GM21526 (cell line): ENCODE measurements around the gene RYR2.

Experiments
- ATAC-seq: cut with Tn5 transposase; IDR thresholded peaks from one replicate; pipeline ENCODE4 v1.9.1; 2021; ENCODE audit warnings: moderate library complexity; ENCODE audit not compliant: unreplicated experiment, low FRiP score

RYR2 gene

DNA sequence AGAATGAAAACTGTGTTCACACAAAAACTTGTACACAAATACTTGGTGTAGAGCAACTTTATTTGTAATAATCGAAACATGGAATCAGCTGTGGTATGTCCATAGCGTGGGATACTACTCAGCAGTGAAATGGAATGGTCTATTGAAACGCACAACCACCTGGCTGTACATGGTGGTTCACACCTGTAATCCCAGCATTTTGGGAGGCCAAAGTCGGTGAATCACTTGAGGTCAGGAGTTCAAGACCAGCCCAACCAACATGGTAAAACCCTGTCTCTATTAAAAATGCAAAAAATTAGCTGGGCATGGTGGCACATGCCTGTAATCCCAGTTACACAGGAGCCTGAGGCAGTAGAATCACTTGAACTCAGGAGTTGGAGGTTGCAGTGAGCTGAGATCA is 356.8 kb downstream of the RYR2 start:
- ATAC-seq, result no peak

DNA sequence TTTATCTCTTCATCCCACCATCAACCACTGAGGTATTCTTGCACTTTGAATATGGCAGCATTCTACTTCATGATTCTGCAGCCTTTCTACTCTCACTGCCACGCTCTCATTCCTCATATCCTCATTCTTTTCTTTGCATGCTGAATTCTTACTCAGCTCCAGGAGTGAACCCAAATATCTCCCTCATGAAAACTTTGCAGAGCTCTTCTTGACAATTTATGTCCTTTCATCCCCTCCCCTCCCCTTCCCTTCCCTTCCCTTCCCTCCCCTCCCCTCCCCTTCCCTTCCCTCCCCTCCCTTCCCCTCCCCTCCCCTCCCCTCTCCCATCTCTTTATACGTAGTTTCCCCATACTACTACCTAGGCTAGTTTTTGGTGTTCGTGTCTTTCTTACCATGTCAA is 363.9 kb downstream of the RYR2 start:
- ATAC-seq, result no peak

DNA sequence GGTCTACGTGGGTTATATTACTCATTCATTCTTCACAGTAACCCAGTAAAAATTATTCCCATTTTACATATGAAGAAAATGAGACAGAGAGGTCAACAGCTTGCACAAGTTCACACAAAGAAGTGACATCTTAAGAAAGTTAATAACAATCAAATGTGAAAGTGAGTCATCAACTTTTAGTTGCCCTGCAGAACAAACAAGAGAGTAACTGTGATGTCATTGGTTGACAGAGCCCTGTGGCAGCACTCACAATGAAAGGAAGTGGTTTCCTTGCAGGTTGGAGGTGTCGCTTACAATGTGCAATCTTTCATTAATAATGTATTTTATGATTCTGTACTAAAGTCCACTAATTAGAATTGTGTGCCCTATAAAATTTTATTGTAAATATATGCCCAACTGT is 369.6 kb downstream of the RYR2 start:
- ATAC-seq, result no peak

DNA sequence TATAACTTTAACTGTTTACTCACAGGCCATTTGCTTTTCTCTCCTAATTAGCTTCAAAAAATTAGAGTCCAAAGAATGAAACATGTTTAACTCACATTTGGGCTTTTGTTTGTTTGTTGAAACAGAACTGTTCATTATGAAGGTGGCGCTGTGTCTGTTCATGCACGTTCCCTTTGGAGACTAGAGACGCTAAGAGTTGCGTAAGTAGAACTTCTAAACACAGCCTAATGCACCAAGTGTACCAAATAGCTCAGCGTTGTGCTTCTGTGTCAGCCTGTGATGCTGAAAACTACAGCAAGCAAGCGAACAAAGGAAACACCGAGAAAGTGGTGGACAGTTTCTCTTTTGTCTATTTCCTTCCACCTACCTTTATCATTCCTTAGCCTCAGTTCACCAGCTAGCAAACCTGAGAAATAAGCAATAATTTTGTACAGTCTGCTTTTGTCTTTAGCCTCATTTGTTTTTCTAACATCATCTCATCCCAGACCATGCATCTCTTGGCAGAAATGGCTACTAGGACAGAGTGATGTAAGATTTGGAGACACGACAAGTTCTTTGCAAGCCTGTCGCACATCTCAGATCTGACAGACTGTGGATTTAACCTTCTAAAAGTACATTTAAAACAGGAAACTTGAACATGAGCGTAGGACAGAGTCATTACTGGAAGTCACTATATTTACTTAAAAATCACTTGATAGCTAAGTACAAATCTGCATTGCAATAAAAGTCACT is 375.1 kb downstream of the RYR2 start:
- no peak for ATAC-seq

DNA sequence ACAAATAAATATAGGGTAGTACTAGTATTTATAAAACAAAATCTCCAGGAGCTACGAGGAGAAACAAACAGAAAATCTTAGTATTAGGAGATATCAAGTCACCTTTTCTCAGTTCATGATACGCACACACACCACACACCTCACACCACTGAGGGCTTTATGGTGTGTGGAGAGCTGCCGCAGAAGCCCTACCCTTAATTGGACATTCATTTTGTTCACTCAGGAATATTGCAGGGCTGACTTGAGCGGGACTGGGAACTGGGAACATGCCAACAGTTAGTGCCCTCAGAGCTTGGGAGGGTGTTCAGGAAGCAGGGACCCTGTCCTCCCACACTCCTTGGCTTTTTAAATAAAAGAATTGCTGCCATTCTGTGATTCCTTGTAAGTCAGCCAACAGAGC is 386.8 kb downstream of the RYR2 start:
- ATAC-seq, result no peak

DNA sequence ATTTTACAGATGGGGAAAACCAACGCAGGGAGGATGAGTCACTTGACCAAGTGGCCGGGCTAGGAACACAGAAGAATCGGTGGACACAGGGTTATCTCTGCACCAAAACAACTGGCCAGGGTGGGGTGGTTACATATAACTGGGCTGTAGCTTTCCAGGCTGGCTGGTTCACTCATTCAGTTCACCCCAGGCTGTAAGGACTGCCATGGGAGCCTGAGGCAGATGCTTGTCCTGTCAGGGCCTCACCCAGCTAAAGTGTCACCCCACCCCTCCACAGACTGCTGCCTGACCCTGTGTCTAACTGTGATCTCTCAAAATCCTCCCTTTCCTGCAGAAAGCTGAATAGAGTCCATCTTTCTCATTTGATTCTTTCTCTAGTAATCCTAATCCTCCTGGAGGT is 387.3 kb downstream of the RYR2 start:
- ATAC-seq, result no peak

DNA sequence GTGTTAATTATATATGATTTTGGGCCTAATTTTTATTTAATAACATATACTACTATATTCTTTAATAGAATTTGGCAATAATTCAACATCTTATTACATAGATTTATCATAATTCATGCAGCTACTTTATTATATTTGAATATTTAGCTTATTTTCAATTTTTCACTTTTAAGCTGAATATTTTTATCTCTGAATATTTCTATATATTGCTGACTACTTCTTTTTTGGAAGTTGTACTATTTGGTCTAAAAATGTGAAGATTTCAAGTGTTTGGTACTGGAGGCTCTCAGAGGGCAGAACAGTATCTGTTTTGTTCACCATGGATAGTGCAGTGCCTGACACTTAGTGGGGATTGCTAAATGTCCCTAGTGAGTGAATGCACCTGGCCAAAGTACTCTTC is 389.5 kb downstream of the RYR2 start:
- no peak for ATAC-seq

DNA sequence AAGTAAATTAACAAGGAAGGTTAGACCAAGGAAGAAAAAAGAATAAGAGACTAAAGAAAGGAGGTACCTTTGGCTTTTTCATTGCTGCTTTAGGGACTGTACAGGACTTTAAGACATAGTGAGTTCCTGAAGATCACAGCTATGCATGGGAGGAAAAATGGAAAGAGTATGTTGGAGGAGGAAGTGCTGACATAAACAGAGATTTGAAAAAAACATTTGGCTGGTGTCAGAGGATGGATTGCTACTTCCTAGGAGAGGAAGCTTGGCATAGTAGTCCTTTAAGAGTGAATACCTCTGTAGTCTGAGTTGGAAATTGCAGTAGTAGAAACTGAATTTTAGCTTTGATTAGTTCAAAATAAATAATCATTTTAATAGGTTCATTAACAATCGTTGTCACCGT is 398.4 kb downstream of the RYR2 start:
- ATAC-seq, result no peak

- no peak for ATAC-seq
These were observed 402.3 kb downstream of the RYR2 start for GRCh38 chr1:237444120-237444790.

DNA sequence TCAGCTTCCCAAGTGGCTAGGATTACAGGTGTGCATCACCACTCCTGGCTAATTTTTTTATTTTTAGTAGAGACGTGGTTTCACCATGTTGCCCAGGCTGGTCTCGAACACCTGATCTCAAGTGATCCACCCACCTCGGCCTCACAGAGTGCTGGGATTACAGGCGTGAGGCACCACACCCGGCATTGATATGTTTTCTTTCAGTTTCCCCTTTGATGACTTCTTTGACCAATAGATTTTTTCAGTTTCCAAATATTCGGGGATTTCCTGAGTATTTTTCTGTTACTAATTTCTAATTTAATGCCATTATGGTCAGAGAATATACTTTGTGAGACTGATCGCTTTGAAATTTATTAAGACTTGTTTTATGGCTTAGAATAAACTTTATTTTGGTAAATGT is 406.1 kb downstream of the RYR2 start:
- ATAC-seq, result no peak

GRCh38 chr1:237457573-237457972 is 415.6 kb downstream of the RYR2 start:
- ATAC-seq, result no peak

GRCh38 chr1:237467320-237467719 is 425.3 kb downstream of the RYR2 start:
- ATAC-seq, result no peak

GRCh38 chr1:237470712-237471338 is 428.8 kb downstream of the RYR2 start:
- ATAC-seq, result no peak

DNA sequence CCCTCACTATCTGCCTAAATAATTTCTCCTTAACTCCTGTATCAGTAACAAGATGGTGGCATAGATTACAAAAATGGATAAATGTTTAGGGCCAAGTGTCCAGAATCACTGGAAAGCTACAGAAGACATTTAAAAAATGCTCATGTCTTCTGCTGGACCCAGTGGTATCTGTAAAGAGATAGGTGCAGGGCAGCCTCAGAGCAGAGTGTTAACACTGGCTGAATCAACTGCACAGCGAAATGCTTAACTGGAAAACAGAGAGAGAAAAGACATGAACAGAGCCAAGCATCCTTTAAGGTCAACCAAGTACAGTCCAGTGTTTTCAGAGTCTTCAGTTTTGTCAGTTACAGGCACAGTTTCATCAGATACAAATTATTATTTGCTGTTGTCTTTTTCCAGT is 429.4 kb downstream of the RYR2 start:
- ATAC-seq, result no peak

DNA sequence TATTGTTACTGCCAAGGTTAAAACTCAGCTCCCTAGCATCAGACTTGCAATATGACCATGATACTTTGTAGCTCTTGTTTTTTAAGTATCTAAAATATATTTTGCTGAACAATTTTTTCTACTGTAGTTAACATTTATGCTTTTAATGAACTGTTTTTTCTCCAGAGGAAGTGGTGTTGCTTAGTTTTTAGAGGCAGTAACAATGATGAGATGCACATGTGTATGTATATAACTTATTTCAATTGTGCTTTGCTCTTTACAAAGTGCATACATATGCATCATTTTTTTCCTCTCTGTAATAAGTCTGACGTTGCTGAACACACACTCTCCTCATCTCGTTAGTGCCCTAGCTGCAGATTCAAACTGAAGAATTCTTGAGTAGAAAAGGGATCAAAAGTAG is 430.0 kb downstream of the RYR2 start:
- no peak for ATAC-seq

DNA sequence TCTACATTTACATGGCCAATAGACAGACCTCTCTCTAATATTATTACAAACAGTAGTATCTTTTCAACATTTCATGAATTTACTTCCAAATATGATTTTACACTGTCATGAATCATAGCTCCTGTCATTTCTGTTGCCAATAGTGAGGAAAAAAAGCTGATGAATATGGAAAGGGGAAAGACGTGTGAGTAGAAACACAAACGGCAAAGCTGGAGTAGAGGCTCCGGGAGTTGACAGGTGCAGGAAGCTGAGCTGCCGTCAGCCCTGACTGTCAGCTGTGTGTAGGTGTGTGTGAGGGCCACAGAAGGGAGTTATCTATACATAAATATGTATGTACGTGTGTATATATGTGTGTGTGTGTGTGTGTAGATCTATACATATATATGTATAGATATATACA is 431.9 kb downstream of the RYR2 start:
- ATAC-seq, result no peak

- ATAC-seq, result no peak
These were observed 436.1 kb downstream of the RYR2 start for GRCh38 chr1:237478082-237478481.

DNA sequence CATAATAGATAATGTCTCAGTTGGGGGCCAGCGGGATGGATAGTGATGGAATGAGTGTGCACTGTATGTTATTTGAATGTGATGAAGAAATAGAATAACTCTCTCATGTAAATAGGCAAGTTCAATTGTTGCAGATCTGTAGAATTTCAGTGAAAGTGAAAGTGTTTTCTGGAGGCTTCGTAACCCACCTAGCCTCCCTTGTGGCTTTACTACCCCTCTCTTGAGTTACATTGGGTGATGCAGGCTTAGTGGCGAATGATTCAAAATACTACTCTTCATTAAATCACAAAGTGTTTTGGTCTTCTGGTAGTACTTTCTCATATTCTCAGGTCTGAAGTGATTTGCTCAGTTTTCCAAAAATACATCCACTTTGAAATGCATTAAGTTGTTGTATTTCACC is 436.9 kb downstream of the RYR2 start:
- ATAC-seq, result no peak

GRCh38 chr1:237482777-237483176 is 440.8 kb downstream of the RYR2 start:
- ATAC-seq, result no peak

GRCh38 chr1:237492359-237492758 is 450.4 kb downstream of the RYR2 start:
- ATAC-seq, result peak; percentile 59

GRCh38 chr1:237500566-237500965 is 458.6 kb downstream of the RYR2 start:
- ATAC-seq, result no peak

- ATAC-seq, result no peak
These were observed 461.3 kb downstream of the RYR2 start for GRCh38 chr1:237503292-237503691.
